ENCODE results near the gene SLC9A8.

Gene SLC9A8

DNA sequence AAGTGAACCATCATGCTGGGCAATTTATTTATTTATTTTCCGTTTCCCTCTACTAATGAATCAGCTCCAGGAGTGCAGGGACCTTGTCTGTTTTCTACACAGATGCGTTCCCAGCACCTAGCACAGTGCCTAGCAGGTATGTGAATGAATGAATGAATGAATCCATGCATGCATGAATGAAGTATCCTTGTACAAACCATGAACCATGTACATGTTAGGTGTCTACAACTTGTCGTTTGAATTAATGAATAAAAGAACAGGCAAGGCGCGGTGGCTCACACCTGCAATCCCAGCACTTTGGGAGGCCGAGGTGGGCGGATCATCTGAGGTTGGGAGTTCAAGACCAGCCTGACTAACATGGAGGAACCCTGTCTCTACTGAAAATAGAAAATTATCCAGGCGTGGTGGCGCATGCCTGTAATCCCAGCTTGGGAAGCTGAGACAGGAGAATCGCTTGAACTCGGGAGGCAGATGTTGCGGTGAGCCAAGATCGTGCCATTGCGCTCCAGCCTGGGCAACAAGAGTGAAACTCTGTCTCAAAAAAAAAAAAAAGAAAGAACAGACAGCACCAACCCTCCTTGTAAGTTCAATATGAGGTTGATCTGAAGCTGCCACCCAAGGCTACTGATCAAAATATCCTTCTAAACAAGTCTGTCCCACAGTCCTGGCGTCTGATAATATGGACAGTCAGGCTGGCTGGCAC is 27.3 kb upstream of the SLC9A8 start:
- H3K36me3 ChIP-seq (ENCODE audit: low read depth): no peaks in the 10 kb centered on the region
- H3K27ac ChIP-seq (ENCODE audit: poor library complexity, severe bottlenecking): no peak overlapping the region
- H3K4me1 ChIP-seq (ENCODE audit: insufficient read depth, poor library complexity, severe bottlenecking): no peaks in the 10 kb centered on the region
- H3K27me3 ChIP-seq (ENCODE audit: insufficient read depth, poor library complexity, severe bottlenecking): no peaks in the 10 kb centered on the region
- TF ChIP-seq, protein P1, sequence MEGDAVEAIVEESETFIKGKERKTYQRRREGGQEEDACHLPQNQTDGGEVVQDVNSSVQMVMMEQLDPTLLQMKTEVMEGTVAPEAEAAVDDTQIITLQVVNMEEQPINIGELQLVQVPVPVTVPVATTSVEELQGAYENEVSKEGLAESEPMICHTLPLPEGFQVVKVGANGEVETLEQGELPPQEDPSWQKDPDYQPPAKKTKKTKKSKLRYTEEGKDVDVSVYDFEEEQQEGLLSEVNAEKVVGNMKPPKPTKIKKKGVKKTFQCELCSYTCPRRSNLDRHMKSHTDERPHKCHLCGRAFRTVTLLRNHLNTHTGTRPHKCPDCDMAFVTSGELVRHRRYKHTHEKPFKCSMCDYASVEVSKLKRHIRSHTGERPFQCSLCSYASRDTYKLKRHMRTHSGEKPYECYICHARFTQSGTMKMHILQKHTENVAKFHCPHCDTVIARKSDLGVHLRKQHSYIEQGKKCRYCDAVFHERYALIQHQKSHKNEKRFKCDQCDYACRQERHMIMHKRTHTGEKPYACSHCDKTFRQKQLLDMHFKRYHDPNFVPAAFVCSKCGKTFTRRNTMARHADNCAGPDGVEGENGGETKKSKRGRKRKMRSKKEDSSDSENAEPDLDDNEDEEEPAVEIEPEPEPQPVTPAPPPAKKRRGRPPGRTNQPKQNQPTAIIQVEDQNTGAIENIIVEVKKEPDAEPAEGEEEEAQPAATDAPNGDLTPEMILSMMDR (IDR thresholded peaks at IDR 0.05; ENCODE audit: poor library complexity, severe bottlenecking): no peak
- ATAC-seq (ENCODE audit: low read depth) (no peak), DNase-seq (ENCODE audit: low spot score) (no peak)
- H3K9me3 ChIP-seq (ENCODE audit: severe bottlenecking): no peaks in the 10 kb centered on the region
- no peak overlapping the region for H3K4me3 ChIP-seq (ENCODE audit: severe bottlenecking)

DNA sequence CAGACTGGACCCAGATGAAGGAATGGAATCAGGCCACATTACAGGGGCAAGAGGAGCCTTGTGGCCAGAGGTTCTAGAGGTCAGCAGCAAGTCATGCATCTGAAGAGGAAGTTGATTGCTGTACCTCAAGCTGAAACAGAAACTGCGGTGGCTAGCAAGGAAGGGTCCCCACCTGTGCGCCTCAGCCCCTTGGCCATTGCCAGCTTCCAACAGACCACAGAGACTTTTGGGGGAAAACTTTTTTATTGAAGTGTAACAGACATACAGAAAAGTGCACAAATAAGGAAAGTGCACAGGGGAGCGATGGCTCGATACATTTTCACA is 26.8 kb upstream of the SLC9A8 start:
- Histone ChIP-seq H3K27ac (ENCODE audit: poor library complexity, severe bottlenecking) (no peak overlapping the region), H3K4me1 (ENCODE audit: insufficient read depth, poor library complexity, severe bottlenecking) (no peaks in the 10 kb centered on the region), H3K9me3 (ENCODE audit: severe bottlenecking) (no peaks in the 10 kb centered on the region), H3K4me3 (ENCODE audit: severe bottlenecking) (no peak overlapping the region), H3K27me3 (ENCODE audit: insufficient read depth, poor library complexity, severe bottlenecking) (no peaks in the 10 kb centered on the region), H3K36me3 (ENCODE audit: low read depth) (no peaks in the 10 kb centered on the region)
- ATAC-seq (ENCODE audit: low read depth) (no peak), DNase-seq (ENCODE audit: low spot score) (no peak)
- TF ChIP-seq, protein P1 (IDR thresholded peaks at IDR 0.05; ENCODE audit: poor library complexity, severe bottlenecking): no peak

- H3K27ac ChIP-seq (ENCODE audit: poor library complexity, severe bottlenecking): no peak overlapping the region
- H3K36me3 ChIP-seq (ENCODE audit: low read depth): no peaks in the 10 kb centered on the region
- DNase-seq (ENCODE audit: low spot score): no peak
- TF ChIP-seq, protein P1 (IDR thresholded peaks at IDR 0.05; ENCODE audit: poor library complexity, severe bottlenecking): no peak
- ATAC-seq (ENCODE audit: low read depth): no peak
- no peaks in the 10 kb centered on the region for H3K4me1 ChIP-seq (ENCODE audit: insufficient read depth, poor library complexity, severe bottlenecking)
- no peak overlapping the region for H3K4me3 ChIP-seq (ENCODE audit: severe bottlenecking)
- no peaks in the 10 kb centered on the region for H3K27me3 ChIP-seq (ENCODE audit: insufficient read depth, poor library complexity, severe bottlenecking)
- H3K9me3 ChIP-seq (ENCODE audit: severe bottlenecking): no peaks in the 10 kb centered on the region
Observed at GRCh38 chr20:49786196-49786595, 26.4 kb upstream of the SLC9A8 start.

DNA sequence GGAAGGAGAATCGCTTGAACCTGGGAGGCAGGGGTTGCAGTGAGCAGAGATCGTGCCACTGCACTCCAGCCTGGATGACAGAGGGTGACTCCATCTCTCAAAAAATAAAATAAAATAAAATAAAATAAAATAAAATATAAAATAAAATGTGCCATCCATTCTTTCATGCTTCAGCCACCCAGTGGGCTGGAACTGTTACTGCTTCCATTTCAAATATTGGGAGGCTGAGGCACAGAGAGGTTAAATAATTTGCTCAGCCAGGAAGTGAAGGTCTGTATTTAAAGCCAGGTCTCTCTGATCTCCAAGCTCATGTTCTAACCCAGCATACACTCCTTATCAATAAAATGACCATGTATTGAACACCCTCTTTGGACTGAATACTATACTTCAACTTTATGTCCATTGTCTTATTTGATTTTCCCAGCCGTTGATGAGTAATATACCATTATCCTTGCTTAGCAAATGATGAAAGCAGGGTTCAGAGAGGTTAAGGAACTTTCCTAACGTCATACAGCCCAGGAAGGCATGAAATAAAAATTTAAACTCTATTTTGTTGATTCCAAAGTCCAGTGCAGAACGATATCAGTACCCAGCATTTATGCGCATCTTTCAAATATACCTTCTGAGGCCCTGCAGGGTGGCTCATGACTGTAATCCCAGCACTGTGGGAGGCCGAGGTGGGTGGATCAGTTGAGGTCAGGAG is 25.8 kb upstream of the SLC9A8 start:
- Histone ChIP-seq H3K4me1 (ENCODE audit: insufficient read depth, poor library complexity, severe bottlenecking) (no peaks in the 10 kb centered on the region), H3K27ac (ENCODE audit: poor library complexity, severe bottlenecking) (no peak overlapping the region), H3K27me3 (ENCODE audit: insufficient read depth, poor library complexity, severe bottlenecking) (no peaks in the 10 kb centered on the region), H3K36me3 (ENCODE audit: low read depth) (no peaks in the 10 kb centered on the region), H3K4me3 (ENCODE audit: severe bottlenecking) (no peak overlapping the region), H3K9me3 (ENCODE audit: severe bottlenecking) (no peaks in the 10 kb centered on the region)
- ATAC-seq (ENCODE audit: low read depth): peak; percentile 33; the same call in 2 of the 3 replicates
- TF ChIP-seq, protein P1 (IDR thresholded peaks at IDR 0.05; ENCODE audit: poor library complexity, severe bottlenecking): peak; percentile 86
- DNase-seq (ENCODE audit: low spot score): no peak

Measured in RWPE2 (cell line).